B cell (primary cell): ENCODE results near the gene TMEFF1. TPM values are rescaled to one million over a fixed set of nuclear protein-coding genes. Genes with fewer than 3 reads are reported as not detected.

ENCODE experiments used
- ATAC-seq: fragments of 200-7000 bp; cut with Tn5 transposase; one replicate; pipeline ENCODE4 v1.10.0; 2021; ENCODE audit warnings: low read depth, mild to moderate bottlenecking, moderate number of reproducible peaks, moderate library complexity
- CTCF ChIA-PET: fragments of 350-600 bp; sonication (Branson Sonifier 250); formaldehyde crosslinking; loops from one replicate; lab custom pipeline; 2021; ENCODE audit warnings: antibody characterized with exemption, inconsistent platforms; lab: Charles Lee
- POLR2A ChIA-PET: fragments of 350-600 bp; sonication (Branson Sonifier 250); formaldehyde crosslinking; loops from one replicate; lab custom pipeline; 2021; ENCODE audit warnings: antibody characterized with exemption; lab: Charles Lee
- DNase-seq: peaks from one replicate; pipeline ENCODE4 v3.0.0; 2013
- H2AFZ ChIP-seq: 2 replicates; pipeline ENCODE4 v1.6.1; 2012; ENCODE audit warnings: mild to moderate bottlenecking, low read depth, low read length; ENCODE audit not compliant: insufficient read depth, poor library complexity, severe bottlenecking
- H3K27ac ChIP-seq, 2 donors: 1 replicate in 1 of 2; 2 replicates in 1 of 2; pipeline ENCODE4 v1.5.1; 2012 to 2013; ENCODE audit warnings: low read length in 2 of 2, mild to moderate bottlenecking in 2 of 2, moderate library complexity in 1 of 2
- H3K27me3 ChIP-seq, 4 experiments: fragments of 200-600 bp in 1 of 4; sonication (generic) in 1 of 4; replicated peaks in 1 of 4; 1 replicate in 2 of 4; 2 replicates in 2 of 4; pipeline versions ENCODE4 v1.6.1 to v1.7.0; 2013 to 2016; ENCODE audit warnings: low read length in 3 of 4, mild to moderate bottlenecking in 2 of 4, mixed read lengths in 1 of 4, moderate library complexity in 1 of 4; ENCODE audit not compliant: insufficient read depth in 4 of 4, control insufficient read depth in 3 of 4; ENCODE audit errors: control extremely low read depth in 1 of 4
- H3K36me3 ChIP-seq, 2 experiments: replicated peaks in 1 of 2; 1 replicate in 1 of 2; 2 replicates in 1 of 2; pipeline versions ENCODE4 v1.6.1 to v1.7.1; 2013; ENCODE audit warnings: low read length in 1 of 2; ENCODE audit not compliant: insufficient read depth in 2 of 2, control insufficient read depth in 1 of 2; ENCODE audit errors: control extremely low read depth in 1 of 2, extremely low read depth in 1 of 2
- H3K4me1 ChIP-seq, 2 donors: fragments of 200-600 bp in 1 of 2; sonication (generic) in 1 of 2; 1 replicate in 1 of 2; 2 replicates in 1 of 2; pipeline versions ENCODE4 v1.5.1 to v1.6.1; 2013 to 2017; ENCODE audit warnings: low read length in 2 of 2; ENCODE audit not compliant: control insufficient read depth in 2 of 2, insufficient read depth in 2 of 2
- H3K4me2 ChIP-seq: replicated peaks from 2 replicates; pipeline ENCODE3; 2012; ENCODE audit warnings: mild to moderate bottlenecking, low read depth, low read length; ENCODE audit not compliant: poor library complexity, severe bottlenecking
- H3K4me3 ChIP-seq, 5 experiments: fragments of 200-600 bp in 1 of 5; sonication (generic) in 1 of 5; 1 replicate in 3 of 5; 2 replicates in 2 of 5; pipeline versions ENCODE4 v1.5.1 to v1.7.0; 2011 to 2016; ENCODE audit warnings: low read length in 4 of 5, mild to moderate bottlenecking in 4 of 5, low read depth in 2 of 5, control low read depth in 1 of 5, moderate library complexity in 1 of 5; ENCODE audit not compliant: insufficient read depth in 1 of 5; ENCODE audit errors: control extremely low read depth in 1 of 5, extremely low read depth in 1 of 5
- H3K79me2 ChIP-seq: fragments of 200-600 bp; sonication (generic); one replicate; pipeline ENCODE4 v1.6.0; 2016; ENCODE audit warnings: low read length; ENCODE audit not compliant: control insufficient read depth, insufficient read depth
- H3K9ac ChIP-seq: fragments of 200-600 bp; sonication (generic); 2 replicates; pipeline ENCODE4 v1.6.1; 2017; ENCODE audit warnings: mild to moderate bottlenecking, low read length, moderate library complexity
- H3K9me3 ChIP-seq, 3 donors: one replicate each; pipeline versions ENCODE4 v1.6.1 to v1.7.1; 2013; ENCODE audit warnings: low read length in 2 of 3; ENCODE audit not compliant: control insufficient read depth in 2 of 3, insufficient read depth in 1 of 3; ENCODE audit errors: control extremely low read depth in 1 of 3
- H4K20me1 ChIP-seq: 2 replicates; pipeline ENCODE4 v1.6.0; 2012; ENCODE audit warnings: mild to moderate bottlenecking, low read length; ENCODE audit not compliant: insufficient read depth, control insufficient read depth, poor library complexity, severe bottlenecking
- H3K27ac Mint-ChIP-seq: one replicate; pipeline ENCODE4 v1.8.0; 2021; ENCODE audit warnings: mixed read lengths
- H3K27me3 Mint-ChIP-seq: one replicate; pipeline ENCODE4 v1.8.0; 2021; ENCODE audit warnings: mixed read lengths
- H3K4me1 Mint-ChIP-seq: one replicate; pipeline ENCODE4 v1.8.0; 2021; ENCODE audit warnings: mixed read lengths
- H3K4me3 Mint-ChIP-seq: one replicate; pipeline ENCODE4 v1.8.0; 2021; ENCODE audit warnings: mixed read lengths
- H3K9me3 Mint-ChIP-seq: one replicate; pipeline ENCODE4 v1.8.0; 2022; ENCODE audit warnings: mixed read lengths; ENCODE audit not compliant: insufficient read depth
- CTCF ChIP-seq: fragments of 200-600 bp; IDR thresholded peaks from one replicate; pipeline ENCODE4 v1.8.0; 2022; ENCODE audit warnings: antibody characterized with exemption, mild to moderate bottlenecking
- EZH2 ChIP-seq: IDR thresholded peaks from 2 replicates; pipeline ENCODE4 v1.6.1; 2012; ENCODE audit warnings: borderline replicate concordance, low read depth, mild to moderate bottlenecking, moderate library complexity, low read length; ENCODE audit not compliant: insufficient read depth, poor library complexity, severe bottlenecking
- WGBS: methylation state at CpG from one replicate; pipeline ENCODE4 v1.1.5; 2013; ENCODE audit warnings: missing lambda C conversion rate; ENCODE audit not compliant: insufficient coverage; 5-methylcytosine and 5-hydroxymethylcytosine counted together
- intact Hi-C: fragments of 100-400 bp; cut with micrococcal nuclease; formaldehyde crosslinking; loops from one replicate; pipeline ENCODE4 v1.10.0; 2022
- polyA plus RNA-seq: library from polyadenylated mRNA; depleted of rRNA; stranded (reverse); fragments of >200 nt; gene quantifications from 2 replicates; pipeline ENCODE4 v1.2.3, GENCODE V29; 2012
- total RNA-seq, 2 donors: library from RNA; stranded (reverse); fragments of 120-200 nt in 1 of 2; gene quantifications; 1 replicate in 1 of 2; 2 replicates in 1 of 2; pipeline versions ENCODE4 v1.2.3 to v1.2.4, GENCODE V29; 2013 to 2022

TMEFF1 gene
- total and polyA plus RNA-seq, 2 donors (not counting 1 experiment from before 2014, with no cell fraction given): not detected

GRCh38 chr9:100605405-100605804 is 132.5 kb downstream of the TMEFF1 start:
- H3K9me3 ChIP-seq: peaks cover 0 to 2% (median 0%) of the 10 kb centered on the region in 3 donors
- H3K4me3 ChIP-seq: no peak overlapping the region
- H3K27me3 ChIP-seq: peaks cover 0 to 12% (median 9%) of the 10 kb centered on the region in 4 experiments
- H3K27ac ChIP-seq: no peak overlapping the region
- ChIA-PET CTCF (no interaction called here), POLR2A (no interaction called here)
- DNase-seq (no peak), ATAC-seq (no peak)
- H3K9ac ChIP-seq: no peak overlapping the region
- no CpG with 5 or more reads among the region's 1 CpG for WGBS
- no peaks in the 10 kb centered on the region for H3K9me3 Mint-ChIP-seq
- no peak overlapping the region for H2AFZ ChIP-seq
- intact Hi-C loops: no loop called here
- no peaks in the 10 kb centered on the region for H3K36me3 ChIP-seq
- TF ChIP-seq CTCF (no peak), EZH2 (no peak)
- H3K4me1 ChIP-seq: no peaks in the 10 kb centered on the region
- no peak overlapping the region for H3K4me3 Mint-ChIP-seq
- no peak overlapping the region for H3K27ac Mint-ChIP-seq
- H3K27me3 Mint-ChIP-seq: no peaks in the 10 kb centered on the region
- no peaks in the 10 kb centered on the region for H3K4me1 Mint-ChIP-seq
- H4K20me1 ChIP-seq: no peaks in the 10 kb centered on the region
- no peak overlapping the region for H3K4me2 ChIP-seq
- H3K79me2 ChIP-seq: no peaks in the 10 kb centered on the region

- Histone ChIP-seq H3K27ac (no peak overlapping the region), H3K27me3 (no peaks in the 10 kb centered on the region), H3K79me2 (no peaks in the 10 kb centered on the region), H3K9me3 (peaks cover 0 to 8% (median 4%) of the 10 kb centered on the region in 3 donors), H3K4me1 (no peaks in the 10 kb centered on the region), H3K4me3 (no peak overlapping the region), H3K4me2 (no peak overlapping the region), H2AFZ (no peak overlapping the region), H3K9ac (no peak overlapping the region), H4K20me1 (no peaks in the 10 kb centered on the region), H3K36me3 (no peaks in the 10 kb centered on the region)
- POLR2A ChIA-PET: no interaction called here
- 88% methylated on average over 5 of the region's 5 CpGs for WGBS
- peaks cover 7% of the 10 kb centered on the region for H3K9me3 Mint-ChIP-seq
- intact Hi-C loops: no loop called here
- H3K4me1 Mint-ChIP-seq: no peaks in the 10 kb centered on the region
- no peak for DNase-seq
- no peak for ATAC-seq
- no peak overlapping the region for H3K4me3 Mint-ChIP-seq
- no peak overlapping the region for H3K27ac Mint-ChIP-seq
- TF ChIP-seq EZH2 (no peak), CTCF (no peak)
- CTCF ChIA-PET: no interaction called here
- H3K27me3 Mint-ChIP-seq: peaks cover 9% of the 10 kb centered on the region
These were observed 146.2 kb downstream of the TMEFF1 start for GRCh38 chr9:100619194-100619593.
